HG03442 (cell line): ENCODE results near the gene DIAPH1.

ENCODE experiments used
- ATAC-seq: cut with Tn5 transposase; IDR thresholded peaks from one replicate; pipeline ENCODE4 v1.9.1; 2021; ENCODE audit warnings: mild to moderate bottlenecking, moderate library complexity; ENCODE audit not compliant: unreplicated experiment

Gene DIAPH1

GRCh38 chr5:141565826-141566570 is 52.8 kb downstream of the DIAPH1 start:
- ATAC-seq, result no peak

DNA sequence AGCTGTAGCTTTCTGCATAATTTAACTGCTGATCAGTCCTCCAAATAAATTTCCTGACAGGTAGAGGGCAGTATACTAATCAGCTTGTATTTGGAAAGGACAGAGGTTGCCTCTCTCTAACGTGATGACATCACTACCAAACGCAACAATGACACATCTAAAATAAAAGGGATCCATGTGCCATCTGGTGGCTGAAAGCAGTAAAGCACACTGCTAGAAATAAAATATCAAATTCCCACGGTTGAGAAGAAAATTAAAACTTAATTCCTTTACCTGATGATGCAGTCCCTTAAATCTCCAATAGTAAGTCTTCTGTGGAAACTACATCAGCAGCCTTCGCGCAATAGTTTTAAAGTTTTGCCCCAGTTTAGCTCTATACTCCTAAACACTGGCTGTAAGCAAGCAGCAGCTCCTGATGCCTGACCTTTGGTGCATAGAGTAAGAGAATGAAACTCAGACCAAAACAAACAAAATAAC is 54.5 kb downstream of the DIAPH1 start:
- ATAC-seq, result peak; percentile 87

DNA sequence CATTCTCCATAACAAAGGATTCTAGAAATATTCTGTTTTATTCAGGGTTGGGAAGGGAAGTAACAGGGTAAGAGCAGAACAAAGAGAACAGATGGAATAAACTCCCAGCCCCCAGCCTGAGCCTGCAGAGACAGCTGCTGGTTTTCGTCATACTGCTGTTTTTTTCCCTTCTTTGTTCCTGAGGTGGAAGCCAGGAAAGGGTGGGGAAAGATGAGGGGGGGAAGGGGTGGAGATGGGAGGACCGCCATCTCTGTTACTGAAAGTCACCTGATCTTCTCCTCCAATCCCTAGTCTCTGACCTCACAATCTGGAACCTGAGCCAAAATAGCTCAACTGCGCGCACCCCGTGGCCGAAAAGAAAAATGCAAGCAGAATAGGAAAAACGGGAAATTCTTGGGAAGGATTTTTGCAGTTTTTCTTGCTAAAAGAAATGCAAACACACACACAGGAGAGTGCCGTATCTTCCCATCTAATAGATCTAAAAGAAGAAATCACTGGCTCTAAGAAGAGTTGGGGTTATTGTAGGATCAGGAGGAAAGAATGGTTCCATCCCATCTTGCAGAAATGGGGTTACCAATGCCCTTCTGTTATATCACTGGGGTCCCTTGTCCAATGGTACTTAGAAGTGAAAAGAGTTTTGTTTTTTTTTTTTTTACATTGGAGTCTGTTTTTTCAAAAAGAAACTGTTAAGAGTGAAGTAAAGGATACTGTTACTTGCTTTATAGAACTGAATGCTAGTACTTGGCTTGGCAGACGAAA is 57.9 kb downstream of the DIAPH1 start:
- no peak for ATAC-seq

DNA sequence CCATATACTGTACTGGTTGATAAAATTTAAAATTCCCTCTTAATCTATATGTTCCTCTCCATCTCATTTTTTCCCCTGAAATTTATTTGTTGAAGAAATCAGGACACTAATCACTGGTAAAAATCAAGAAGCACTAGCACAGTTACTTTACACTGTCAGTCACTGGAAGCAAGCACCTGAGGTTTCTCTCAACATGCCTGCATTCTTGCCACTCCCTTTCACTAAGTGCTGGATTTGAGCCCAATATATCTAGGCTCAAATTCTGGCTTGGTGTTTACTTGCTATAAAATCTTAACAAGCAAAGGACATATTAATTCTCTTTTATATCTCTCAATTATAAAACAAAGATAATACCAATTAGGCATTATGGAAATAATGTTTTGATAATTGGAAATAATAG is 58.6 kb downstream of the DIAPH1 start:
- no peak for ATAC-seq

GRCh38 chr5:141559461-141559860 is 59.3 kb downstream of the DIAPH1 start:
- ATAC-seq, result no peak

- peak; percentile 11 for ATAC-seq
Observed at GRCh38 chr5:141558150-141558549, 60.6 kb downstream of the DIAPH1 start.

- ATAC-seq, result peak; percentile 91
Observed at GRCh38 chr5:141557681-141558136, 61.1 kb downstream of the DIAPH1 start.

DNA sequence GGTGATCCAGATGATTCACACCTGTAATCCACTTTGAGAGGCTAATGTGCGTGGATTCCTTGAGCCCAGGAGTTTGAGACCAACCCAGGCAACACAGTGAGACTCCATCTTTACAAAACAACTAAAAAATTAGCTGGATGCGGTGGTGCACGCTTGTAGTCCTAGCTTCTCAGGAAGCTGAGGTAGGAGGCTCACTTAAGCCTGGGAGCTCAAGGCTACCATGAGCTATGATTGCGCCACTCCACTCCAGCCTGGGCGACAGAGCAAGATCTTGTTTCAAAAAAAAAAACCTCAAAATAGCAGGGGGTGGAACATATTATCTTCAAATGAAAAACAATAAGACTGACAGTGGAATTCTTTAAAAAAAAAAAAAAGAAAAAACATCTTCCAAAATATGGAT is 70.9 kb downstream of the DIAPH1 start:
- ATAC-seq, result no peak

DNA sequence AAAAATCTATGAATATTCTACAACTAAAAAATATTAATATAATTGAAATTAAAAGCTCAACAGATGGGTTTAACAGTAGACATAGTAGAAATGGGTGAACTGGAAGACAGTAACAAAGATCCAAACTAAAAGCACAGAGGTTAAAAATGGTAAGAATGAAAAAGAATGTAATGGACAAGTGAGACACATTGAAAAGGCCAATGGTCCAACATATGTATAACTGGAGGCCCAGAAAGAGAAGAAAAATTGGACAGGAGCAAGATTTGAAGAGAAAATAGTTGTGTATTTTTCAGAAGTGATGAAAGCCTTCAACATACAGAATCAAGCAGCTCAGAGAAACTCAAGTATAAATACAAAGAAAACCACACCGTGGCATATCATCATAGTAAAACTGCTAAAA is 71.3 kb downstream of the DIAPH1 start:
- ATAC-seq, result no peak

GRCh38 chr5:141543053-141543452 is 75.7 kb downstream of the DIAPH1 start:
- ATAC-seq, result no peak

- ATAC-seq, result no peak
Observed at GRCh38 chr5:141534492-141535213, 84.1 kb downstream of the DIAPH1 start.

- no peak for ATAC-seq
Observed at GRCh38 chr5:141533897-141534296, 84.9 kb downstream of the DIAPH1 start.

DNA sequence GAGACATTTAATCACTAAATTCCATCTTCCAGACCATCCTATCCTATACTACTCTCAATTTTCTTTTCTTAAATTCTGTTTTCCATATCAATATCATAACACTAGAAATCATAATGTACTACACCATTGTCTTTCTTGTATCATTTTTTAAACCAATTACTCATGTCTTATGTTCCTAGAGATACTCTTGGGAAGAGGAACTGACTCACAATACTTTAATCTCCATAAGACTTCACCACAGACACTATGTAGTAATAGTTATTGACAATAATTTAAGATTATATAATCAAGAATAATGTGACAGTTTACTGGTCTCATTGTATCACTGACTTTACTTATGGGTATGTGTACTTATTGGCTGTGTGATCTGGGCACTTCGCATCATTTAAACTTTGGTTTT is 86.1 kb downstream of the DIAPH1 start:
- ATAC-seq, result no peak

DNA sequence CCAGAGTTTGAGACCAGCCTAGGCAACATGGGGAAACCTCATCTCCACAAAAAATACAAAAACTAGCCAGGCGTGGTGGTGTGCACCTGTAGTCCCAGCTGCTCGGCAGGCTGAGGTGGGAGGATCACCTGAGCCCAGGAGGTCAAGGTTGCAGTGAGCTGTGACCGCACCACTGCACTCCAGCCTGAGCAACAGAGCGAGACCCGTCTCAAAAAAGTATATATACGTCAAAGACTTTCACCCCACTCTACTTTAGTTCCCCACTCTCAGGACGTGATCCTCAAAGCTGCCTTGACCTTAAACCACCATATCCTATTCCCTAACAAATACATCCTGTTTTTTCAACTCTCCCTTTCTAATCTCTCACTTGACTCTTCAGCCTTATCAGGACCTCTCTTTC is 88.9 kb downstream of the DIAPH1 start:
- peak; percentile 40 for ATAC-seq

DNA sequence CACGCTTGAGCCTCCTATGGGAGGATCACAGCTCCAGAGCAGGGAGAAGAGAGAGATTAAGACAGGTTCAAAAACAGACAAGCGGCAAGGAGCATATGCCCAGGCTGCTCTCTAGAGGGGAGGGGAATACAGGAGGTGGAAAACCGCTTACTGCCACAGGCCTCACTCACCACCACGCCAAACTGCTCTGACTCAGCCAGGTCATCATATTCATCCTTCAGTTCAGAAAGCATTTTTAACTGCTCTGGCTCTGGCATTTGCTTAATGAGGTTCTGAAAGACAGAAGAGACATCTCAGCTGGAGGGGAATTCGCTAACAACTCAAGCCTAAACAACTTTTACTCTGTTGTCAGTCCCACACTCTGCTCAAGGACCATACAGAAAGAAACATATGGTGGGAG is 89.8 kb downstream of the DIAPH1 start:
- ATAC-seq, result peak; percentile 38

DNA sequence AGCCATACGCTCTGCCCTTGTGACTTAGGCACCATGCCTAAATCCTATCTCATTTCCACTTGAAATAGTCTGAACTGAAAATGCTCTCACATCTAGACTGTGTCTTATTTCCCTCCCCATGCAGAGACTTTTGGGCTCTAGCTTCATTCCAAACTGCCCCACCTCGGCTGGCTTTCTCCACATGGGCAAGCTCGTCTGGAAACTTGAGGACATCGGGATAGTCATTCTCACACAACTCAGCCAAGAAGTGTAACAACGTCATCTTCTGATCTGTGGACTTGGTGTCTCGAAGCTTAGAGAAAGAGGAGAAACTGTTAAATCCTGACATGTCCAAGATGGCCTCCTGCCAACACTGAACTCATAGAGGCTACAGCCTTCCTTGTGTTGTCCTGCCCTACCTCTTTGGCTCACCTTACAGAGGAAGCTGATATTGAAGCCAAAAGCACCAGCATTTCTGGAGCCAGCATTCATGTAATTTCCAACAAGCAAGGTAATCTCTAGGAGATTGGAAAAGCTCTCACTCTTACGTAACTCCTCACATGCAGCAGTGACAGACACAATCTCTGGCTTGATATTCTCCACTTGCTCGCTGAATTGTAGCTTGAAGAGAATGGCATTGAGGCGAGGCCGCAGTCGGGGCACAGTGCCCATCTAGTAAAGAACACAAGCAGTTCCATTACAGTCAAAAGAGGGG is 90.4 kb downstream of the DIAPH1 start:
- ATAC-seq, result no peak

DNA sequence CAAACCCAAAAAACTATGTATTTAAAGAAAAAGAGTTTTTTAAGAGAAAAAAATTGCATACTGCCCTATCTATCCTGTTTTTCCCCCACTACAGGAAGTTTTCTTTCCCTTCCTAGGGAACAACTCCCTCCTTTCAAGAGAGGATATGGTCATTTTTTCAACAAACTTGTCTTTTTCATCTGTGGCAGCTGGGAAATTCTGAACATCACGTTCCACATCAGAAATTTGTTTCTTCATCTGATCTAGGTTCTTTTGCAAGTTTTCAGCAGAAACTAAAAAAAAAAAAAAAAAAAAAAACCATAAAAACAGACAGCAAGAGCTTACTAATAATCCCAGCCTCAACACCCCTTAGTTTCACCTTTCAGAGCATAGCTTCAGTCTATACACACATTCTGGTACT is 91.4 kb downstream of the DIAPH1 start:
- no peak for ATAC-seq

DNA sequence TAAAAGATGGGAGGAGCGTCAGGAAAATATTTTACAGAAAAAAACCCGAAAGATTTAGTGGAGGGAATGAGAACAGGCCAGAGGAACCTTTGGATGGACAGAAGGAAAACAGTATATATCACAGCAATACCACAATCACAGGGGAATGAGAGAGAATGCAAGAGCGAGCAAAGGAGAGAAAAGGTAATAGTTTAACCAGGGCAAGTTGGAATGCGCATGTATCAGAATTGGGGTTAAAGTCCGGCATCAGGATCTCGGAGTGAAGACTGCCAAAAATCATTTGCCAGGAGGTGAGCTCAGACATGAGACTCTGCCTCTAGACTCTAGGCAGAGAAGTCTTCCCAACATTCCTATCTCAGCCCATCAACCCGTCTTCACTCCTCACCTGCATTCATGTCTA is 93.1 kb downstream of the DIAPH1 start:
- ATAC-seq, result no peak

- ATAC-seq, result peak; percentile 73
Observed at GRCh38 chr5:141524604-141525597, 93.9 kb downstream of the DIAPH1 start.

GRCh38 chr5:141523991-141524390 is 94.8 kb downstream of the DIAPH1 start:
- no peak for ATAC-seq
